Ecto neural progenitor cell (in vitro differentiated cells): ENCODE measurements around the gene DHDH.
"Not testable (repeated sequence)": the region's sequence is repeated elsewhere in the genome, so short reads cannot be mapped to it uniquely, and the experiment has no call there.

ENCODE experiments used
- DNase-seq: peaks from one replicate; pipeline ENCODE4 v3.0.0-alpha.2; 2018; ENCODE audit warnings: low spot score

Gene DHDH

DNA sequence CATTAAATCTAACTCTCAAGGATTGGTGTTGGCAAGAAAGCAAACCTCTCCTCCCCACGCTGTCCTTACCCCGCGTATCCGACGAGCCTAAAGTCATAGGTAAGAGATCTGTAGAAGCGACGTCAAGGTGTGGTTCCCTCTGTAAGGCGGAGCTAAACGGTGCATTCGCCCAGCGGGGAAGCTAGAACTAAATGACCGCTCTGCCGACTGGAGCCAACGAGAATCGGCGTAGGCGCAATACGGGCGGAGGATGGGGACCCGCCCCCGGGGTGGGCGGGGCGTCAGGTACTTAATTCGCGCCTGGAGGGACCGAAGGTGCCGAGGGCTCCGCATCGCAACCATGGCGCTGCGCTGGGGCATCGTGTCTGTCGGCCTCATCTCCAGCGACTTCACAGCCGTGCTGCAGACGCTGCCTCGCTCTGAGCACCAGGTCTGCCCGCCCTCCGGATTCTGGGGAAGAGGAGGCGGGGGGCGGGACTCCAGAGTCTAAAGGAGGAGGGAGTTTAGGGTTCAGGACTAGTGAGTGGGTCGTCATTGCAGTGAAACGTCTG, at the start of gene DHDH:
Gene DHDH (plus strand): TSS at position 318 of the 551 bp plus-strand sequence. CDS start 23 bp downstream, at position 341.
- peak; percentile 91 for DNase-seq

DNA sequence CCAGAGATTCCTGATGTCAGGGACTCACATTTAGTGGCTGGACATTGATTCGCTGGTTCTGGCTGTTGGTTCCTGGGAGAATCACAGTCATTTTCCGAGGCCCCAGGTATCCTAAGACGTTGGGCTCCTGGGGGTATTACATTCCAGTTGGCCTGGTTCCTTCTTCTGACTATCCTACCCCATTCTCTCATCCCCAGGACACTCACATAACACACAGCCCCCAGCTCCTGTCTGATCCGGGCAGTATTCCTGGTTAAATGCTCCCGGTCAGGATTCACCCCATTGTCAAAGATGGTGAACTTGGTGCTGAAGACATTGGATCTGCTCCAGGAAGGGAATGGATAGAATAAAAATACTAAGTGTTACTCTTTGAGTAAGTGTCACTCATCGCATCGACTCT, 49.8 kb upstream of the DHDH start:
- no peak for DNase-seq

DNA sequence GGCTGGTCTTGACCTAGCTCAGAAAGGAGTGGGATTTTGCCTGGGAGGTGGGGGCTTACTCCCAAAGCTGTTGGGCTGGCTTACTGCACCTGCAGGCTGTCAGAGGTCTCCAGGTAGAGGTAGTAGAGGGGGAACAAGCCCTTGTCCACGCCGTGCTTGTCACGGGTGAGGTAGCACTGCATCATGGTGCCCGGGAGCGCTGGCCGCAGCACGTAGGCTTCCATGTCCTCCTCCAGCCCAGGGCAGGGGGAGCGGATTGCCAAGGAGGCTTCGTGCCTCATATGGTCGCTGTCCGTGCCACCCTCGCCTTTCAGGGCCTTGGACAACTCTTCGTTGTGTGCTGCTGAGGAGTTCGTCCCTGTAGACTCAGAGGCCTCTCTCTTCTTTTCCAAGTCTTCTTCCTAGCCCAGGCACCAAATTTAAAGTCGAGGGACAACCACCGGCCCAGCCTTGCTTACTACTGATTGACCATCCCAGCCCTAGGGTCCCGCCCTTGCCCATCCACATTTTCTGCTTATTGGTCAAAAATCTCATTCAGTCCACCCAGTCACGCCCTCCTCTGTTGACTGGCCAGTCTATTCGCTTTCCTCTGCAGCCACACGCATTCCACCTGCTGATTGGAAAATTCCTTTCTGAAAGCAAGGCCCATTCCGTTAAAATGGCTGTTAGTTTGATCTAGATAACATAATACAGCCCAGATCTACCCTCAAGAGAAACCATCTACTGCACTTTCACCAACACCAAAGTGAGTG, 45.5 kb upstream of the DHDH start:
- DNase-seq, result no peak

DNA sequence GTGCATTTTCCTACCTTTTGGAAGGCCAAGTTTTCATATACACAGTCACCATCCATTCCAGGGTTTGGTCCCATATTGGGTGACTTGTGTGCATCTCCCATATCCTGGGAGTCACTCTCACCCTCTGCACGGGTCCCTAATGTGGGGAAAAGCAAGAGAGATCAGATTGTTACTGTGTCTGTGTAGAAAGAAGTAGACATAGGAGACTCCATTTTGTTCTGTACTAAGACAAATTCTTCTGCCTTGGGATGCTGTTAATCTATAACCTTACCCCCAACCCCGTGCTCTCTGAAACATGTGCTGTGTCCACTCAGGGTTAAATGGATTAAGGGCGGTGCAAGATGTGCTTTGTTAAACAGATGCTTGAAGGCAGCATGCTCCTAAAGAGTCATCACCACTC, 44.0 kb upstream of the DHDH start:
- not testable (repeated sequence) for DNase-seq

DNA sequence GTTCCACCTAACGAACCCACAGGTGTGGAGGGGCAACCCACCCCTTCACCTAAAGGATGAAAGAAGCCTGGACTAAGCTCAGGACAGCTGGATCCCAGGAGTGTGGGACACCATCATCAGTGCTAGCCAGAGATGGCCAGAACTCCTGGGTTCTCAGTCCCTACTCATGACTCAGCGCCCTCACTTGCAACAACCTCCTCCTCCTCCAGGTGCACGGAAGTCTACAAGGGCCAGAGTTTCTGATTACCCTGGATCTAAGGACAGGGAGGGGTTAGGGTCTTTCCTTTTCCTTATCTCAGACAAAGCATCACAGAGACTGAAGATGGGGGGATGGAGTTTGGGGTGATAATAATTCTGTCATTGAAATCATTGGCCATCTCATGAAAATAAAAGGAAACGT, 42.9 kb upstream of the DHDH start:
- no peak for DNase-seq

DNA sequence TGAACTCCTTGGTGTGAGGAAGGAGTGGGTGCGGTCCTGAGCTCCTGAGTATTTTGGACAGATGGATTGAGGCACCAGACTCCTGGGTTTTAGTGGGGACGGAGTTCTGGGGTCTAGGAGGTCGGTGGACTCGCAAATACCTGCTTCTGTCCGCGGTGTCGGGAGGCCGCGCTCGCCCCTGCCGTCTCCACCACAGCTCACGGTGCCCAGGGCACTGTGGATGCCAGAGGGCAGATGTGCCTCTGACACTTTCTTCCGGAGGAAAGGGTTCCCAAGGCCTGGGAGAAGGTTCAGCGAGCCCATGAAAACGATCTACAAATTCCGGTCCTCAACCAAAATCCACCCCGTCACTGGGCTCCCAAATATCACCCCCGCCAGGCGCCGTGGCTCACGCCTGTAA, 38.3 kb upstream of the DHDH start:
- DNase-seq, result no peak

DNA sequence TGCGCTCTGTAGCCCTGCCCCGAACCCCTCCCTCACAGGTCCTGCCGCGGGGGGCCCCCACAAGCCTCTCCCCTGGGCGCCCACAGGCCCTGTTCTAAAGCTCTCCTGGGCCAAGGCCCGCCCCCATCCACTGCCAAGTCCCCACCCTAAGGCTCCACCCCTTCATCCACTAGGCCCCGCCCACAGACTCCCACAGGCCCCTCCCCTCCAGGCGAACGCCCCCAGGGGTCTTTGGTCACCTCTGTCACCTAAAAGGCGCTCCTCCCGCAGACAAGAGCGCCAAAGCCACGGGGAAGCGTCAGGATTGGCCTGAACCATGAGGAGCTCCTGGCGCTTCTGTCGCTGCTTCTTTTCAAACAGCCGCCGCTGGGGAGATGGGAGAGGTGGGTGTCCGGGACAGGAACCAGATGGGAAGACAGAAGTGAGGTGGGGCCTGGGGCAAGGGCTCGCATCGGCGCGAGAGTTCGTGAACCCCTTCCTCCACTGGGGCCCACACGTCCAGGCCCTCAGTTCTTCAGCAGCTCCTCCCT, 37.2 kb upstream of the DHDH start:
- DNase-seq, result peak; percentile 87

DNA sequence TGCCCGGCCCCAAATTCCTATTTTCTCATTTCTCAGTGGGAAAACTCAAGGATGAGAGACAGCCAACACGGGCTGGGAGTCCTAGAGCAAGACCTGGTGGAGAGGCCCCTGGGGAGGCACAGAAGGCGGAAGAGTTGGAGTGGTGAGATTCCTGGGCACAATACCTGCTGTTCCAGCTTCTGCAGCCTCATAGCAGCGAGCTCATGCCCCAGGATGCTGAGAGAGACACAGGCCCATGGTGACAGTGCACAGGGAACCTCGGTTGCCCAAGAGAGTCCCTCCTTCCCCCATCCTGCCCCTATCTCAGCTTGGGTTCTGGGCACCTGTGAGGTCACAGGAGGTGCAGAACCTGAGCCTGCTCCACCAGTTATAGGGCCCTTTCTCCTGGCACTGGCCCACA, 36.3 kb upstream of the DHDH start:
- DNase-seq, result no peak

DNA sequence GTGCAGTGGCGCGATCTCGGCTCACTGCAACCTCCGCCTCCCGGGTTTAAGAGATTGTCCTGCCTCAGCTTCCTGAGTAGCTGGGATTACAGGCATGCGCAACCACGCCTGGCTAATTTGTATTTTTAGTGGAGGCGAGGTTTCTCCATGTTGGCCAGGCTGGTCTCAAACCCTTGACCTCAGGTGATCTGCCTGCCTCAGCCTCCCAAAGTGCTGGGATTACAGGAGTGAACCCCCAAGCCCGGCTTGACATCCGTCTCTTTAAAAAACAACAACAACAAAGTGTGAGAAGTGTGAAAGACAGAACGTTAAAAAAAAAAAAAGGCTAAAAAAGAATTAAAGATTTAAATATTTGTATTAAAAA, 34.1 kb upstream of the DHDH start:
- not testable (repeated sequence) for DNase-seq

DNA sequence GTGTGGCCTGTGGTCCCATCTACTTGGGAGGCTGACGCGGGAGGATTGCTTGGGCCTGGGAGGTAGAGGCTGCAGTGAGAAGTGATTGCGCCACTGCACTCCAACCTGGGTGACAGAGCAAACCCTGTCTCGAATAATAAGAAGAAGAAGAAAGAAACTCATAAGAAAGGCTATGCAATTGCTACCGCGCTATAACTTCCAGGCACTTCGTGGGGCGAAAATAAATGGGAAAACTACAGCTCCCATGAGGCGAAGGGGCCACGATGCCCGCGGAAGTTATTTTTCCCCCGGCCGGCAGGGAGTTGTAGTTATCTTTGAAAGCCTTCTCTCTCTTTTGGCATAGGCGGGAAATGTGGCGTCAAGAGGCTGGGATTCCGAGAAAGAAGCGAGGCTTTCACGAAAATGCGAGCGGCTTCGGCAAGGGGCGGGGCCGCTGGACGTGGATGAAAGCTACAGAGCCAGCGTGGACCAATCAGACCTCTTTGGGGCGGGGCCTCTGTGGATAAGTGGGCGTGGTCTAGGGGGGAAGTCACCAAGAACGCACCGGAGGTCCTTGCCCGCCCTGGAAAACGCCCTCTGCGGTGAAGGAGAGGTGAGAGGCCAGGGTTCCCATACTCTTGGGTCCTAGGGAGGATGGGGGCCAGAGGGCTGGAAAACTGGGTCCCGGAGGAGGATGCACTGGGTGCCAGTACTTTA, 33.6 kb upstream of the DHDH start, which contains the start of gene NUCB1:
Gene NUCB1 (plus strand): TSS at position 532 of the 696 bp plus-strand sequence. CDS start 485 bp downstream, outside the sequence.
- DNase-seq, result peak; percentile 99

DNA sequence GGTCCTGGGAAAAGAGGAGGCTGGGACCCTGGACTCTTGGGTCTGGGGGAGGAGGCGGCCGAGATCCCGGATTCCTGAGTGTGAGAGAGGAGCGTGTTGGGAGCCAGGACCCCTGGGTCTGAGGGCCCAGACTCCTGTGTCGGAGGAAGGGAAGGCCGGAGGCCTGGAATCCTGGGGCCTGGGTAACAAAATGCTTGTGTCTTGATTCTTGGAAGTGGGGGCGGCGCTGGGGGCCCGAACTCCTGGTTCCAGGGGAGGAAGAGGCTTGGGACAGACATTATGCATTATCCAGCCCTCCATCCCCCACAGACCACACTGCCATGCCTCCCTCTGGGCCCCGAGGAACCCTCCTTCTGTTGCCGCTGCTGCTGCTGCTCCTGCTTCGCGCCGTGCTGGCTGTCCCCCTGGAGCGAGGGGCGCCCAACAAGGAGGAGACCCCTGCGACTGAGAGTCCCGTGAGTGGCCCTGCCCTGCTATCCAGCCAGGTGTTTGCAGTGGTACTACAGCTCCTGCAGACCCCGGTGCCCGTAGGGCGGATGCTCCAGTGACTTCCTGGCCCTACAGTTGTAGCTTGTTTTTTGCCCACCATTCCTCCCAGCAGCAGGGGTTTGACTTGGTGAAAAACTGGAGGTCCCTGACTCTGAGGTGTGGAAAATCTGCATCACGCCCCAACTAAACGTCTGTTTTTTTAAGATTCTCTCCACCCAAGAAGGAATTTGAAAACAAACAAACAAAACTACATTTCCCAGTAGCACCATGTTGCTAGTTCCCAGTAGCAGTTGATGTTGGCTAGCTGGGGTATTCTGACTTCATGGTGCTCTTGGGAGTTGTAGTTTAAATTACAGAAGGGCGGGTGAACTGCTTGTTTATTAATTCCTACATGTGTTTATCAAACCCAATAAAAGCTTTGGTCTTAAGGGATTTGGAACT, 32.8 kb upstream of the DHDH start:
- DNase-seq, result no peak

DNA sequence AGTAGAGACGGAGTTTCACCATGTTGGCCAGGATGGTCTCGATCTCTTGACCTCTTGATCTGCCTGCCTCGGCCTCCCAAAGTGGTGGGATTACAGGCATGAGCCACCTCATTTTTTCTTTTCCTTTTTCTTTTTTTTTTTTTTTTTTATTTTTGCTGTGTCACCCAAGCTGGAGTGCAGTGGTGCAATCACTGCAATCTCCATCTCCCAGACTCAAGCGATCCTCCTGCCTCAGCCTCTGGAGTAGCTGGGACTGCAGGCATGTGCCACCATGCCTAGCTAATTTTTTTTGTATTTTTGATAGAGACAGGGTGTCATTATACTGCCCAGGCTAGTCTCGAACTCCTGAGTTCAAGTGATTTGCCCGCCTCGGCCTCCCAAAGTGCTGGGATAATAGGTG, 31.2 kb upstream of the DHDH start:
- DNase-seq, result not testable (repeated sequence)

DNA sequence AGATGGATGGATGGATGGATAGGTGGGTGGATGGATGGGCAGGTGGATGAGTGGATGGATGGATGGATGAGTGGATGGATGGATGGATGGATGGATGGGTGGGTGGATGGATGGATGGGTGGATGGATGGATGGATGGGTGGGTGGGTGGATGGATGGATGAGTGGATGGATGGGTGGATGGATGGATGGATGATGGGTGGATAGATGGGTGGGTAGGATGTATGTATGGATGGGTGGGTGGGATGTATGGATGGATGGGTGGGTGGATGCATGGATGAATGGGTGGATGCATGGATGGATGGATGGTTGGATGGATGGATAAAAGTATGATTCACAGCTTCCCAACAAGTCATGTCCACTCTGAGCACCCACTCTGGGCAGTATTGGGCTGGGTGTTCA, 29.7 kb upstream of the DHDH start:
- DNase-seq, result not testable (repeated sequence)

DNA sequence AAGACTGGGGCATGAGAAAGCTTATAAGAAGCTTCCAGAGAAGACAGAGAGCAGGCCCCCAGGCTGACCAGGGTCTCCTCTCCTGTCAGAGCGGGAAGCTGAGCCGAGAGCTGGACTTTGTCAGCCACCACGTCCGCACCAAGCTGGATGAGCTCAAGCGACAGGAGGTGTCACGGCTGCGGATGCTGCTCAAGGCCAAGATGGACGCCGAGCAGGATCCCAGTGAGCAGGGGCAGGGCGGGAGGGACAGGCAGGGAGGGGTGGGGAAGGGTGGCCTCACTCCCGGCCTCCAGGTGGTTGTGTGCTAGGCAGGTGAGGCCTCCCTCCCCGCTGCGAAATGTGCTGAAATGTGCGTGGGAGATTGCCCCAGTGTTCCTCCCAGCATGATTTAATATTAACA, 27.8 kb upstream of the DHDH start:
- DNase-seq, result no peak

DNA sequence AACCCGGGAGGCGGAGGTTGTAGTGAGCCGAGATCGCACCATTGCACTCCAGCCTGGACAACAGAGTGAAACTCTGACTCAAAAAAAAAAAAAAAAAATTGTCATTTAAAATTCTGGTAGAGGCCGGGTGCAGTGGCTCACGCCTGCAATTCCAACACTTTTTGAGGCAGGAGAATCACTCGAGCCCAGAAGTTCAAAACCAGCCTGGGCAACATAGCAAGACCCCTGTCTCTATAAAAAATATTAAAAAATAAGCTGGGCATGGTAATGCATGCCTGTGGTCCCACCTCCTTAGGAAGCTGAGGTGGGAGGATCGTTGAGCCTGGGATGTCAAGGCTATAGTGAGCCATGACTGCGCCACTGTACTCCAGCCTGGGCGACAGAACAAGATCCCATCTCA, 27.2 kb upstream of the DHDH start:
- DNase-seq, result no peak

DNA sequence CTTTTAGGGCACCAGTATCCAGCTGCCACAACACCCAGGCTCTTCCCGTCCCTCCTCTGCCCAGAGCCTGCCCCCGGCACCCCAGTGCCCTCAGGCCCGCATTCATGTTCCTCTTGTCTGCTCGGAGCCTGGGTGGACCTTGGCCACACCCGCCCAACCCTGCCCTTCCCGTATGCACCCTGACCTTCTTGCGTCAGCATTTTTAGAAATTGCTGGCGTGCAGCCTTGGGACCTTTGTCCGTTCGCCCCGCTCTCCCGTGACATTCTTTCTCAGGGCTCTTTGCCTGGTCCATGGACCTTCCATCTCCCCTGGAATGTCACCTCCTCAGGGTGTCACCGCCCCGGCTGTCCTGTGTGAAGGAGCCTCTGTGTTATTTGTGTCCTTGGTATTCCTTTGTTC, 25.8 kb upstream of the DHDH start:
- no peak for DNase-seq

DNA sequence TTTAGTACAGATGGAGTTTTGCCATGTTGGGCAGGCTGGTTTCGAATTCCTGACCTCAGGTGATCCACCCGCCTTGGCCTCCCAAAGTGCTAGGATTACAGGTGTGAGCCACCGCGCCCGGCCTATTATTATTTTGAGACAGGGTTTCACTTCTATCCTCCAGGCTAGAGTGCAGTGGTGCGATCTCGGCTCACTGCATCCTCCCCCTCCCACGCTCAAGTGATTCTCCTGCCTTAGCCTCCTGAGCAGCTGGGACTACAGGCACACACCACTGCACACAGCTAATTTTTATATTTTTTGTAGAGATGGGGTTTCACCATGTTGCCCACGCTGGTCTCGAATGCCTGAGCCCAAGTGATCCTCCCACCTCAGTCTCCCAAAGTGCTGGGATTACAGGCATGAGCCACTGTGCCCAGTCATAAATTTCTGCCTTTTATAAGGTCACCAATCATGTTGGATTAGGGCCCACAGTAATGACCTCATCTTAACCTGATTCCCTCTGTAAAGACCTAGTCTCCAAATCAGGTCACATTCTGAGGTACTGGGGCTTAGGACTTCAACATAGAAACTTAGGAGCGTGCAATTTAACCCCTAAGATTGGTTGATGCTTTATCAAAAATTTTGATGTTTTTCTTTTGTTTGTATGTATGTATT, 23.9 kb upstream of the DHDH start:
- not testable (repeated sequence) for DNase-seq

DNA sequence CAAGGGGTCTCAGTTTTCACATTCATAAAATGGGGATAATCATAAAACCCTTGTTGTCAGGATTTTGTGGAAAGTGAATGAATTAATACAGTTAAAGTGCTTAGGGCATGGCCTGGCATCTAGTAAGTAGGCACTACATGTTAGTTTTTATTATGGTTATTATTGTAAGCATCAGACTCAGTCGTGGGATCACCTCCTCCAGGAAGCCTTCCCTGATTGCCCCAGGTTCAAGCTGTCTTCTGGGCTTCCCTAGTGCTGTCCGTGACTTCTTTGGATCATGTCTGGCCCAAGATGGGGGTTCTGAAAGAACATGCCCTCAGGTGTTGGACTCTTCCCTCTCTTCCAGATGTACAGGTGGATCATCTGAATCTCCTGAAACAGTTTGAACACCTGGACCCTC, 22.7 kb upstream of the DHDH start:
- no peak for DNase-seq

DNA sequence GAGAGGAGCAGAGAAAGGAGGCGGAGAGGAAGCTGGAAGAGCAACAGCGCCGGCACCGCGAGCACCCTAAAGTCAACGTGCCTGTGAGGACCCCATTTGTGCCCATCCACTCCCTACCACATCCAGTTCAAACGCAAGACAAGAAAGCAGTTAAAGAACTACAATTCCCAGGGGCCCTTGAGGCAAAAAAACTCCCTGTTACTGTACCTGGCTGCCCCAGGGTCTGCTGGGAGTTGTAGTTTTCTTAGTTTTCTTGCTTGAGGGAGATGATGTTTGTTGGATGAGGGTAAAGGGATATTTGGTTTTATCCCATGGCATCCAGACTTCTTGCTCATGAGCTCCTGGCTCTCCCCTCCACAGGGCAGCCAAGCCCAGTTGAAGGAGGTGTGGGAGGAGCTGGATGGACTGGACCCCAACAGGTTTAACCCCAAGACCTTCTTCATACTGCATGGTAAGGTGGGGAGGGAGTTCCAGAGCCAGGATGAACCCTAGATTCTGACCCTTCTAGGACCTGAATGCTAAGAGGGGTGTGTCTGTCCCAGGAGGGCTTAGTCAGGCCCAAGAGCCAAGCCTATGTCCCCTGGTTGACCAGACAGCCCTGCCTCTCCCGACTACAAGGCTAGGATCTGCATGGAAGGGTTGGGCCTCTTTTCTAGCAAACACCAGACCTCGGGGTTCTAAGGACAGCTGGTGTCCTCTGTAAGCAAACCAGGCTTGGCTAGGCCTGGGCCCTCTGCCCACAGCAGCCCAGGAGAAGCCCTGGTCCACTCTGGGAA, 20.2 kb upstream of the DHDH start:
- no peak for DNase-seq

DNA sequence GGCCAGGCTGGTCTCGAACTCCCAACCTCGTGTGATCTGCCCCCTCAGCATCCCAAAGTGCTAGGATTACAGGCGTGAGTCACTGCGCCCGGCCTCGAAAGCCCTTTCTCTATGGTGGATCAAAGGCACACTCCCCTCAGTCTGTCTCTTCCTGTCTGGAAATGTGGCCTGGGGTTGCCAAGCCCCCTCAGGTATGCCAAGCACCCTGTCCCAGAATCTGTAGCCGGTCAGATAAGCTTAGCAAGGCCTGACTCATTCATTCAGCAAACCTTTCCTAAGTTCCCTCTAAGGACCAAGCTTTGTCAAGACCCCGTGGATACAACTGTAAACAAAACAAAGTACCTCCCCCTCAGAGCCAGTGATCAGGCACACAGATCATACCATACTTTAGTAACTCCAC, 19.3 kb upstream of the DHDH start:
- DNase-seq, result no peak

DNA sequence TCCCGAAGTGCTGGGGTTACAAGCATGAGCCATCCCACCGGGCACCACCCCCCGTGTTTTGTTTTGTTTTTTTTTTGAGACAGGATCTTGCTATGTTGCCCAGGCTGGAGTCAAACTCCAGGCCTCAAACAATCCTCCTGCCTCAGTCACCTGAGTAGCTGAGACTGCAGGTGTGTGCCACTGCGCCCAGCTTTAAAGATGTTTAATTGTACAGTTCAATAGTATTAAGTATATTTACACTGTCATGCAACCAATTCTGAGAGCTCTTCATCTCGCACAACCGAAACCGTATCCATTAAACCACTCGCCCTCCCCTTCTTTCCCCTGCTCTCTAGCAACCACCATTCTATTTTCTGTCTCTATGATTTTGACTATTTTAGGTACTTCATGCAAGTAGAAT, 17.7 kb upstream of the DHDH start:
- no peak for DNase-seq
